Measurements from ENCODE around the gene NUP155. TPM values are rescaled to one million over a fixed set of nuclear protein-coding genes. Genes with fewer than 3 reads are reported as not detected.

Gene NUP155
- total and polyA plus RNA-seq, 2 donors from 2014 or later = 4.2 to 21.5 TPM

GRCh38 chr5:37247036-37247435 lies 123.9 kb downstream of the NUP155 start:
- DNase-seq (no peak), FAIRE-seq (no peak)
- peaks cover 0 to 8% (median 4%) of the 10 kb centered on the region in 3 donors for H3K4me1 ChIP-seq (ENCODE audit: control insufficient read depth in 2 of 3, insufficient read depth in 2 of 3, low read depth in 1 of 3, low read length in 3 of 3)
- no peak overlapping the region for H3K27ac ChIP-seq (ENCODE audit: low read depth in 2 of 2, low read length in 2 of 2)
- H3K9me3 ChIP-seq (ENCODE audit: control insufficient read depth in 2 of 3, insufficient read depth in 1 of 3, low read length in 3 of 3) = no peaks in the 10 kb centered on the region
- H3K4me3 ChIP-seq (ENCODE audit: low read length in 3 of 3) = no peak overlapping the region
- no peaks in the 10 kb centered on the region for H3K36me3 ChIP-seq (ENCODE audit: control insufficient read depth in 2 of 3, insufficient read depth in 3 of 3, low read length in 3 of 3)
- H3K9ac ChIP-seq (ENCODE audit: low read length in 3 of 3) = no peak overlapping the region
- TF ChIP-seq CTCF (IDR thresholded peaks at IDR 0.05; ENCODE audit: borderline replicate concordance, extremely low read depth, insufficient read depth) = no peak
- intact Hi-C loops (cut with DNase I) = no loop called here
- no peaks in the 10 kb centered on the region for H3K27me3 ChIP-seq (ENCODE audit: control insufficient read depth, insufficient read depth, low read length)

Other genes with a start within 250 kb of the NUP155 start
- 23.3 TPM for gene CPLANE1, start 121.7 kb downstream of the NUP155 start, total RNA-seq
- gene CPLANE1, start 121.7 kb downstream of the NUP155 start, polyA plus RNA-seq (ENCODE audit: insufficient read depth, low read depth, low replicate concordance) = 3.7 TPM
- gene WDR70, start 8.2 kb upstream of the NUP155 start, total RNA-seq = 32.3 TPM
- 27.2 TPM for gene WDR70, start 8.2 kb upstream of the NUP155 start, polyA plus RNA-seq (ENCODE audit: insufficient read depth, low read depth, low replicate concordance)